HCT116 (cell line): ENCODE measurements around the gene RAD51D.

ENCODE experiments used
- CTCF ChIP-seq, 3 experiments: fragments of 200-600 bp in 1 of 3; sonication (generic) in 1 of 3; IDR thresholded peaks in 2 of 3; conservative IDR thresholded peaks in 1 of 3; 2 replicates each; pipeline ENCODE4 v1.5.1; 2012 to 2017; ENCODE audit warnings: low read depth in 2 of 3, low read length in 2 of 3, antibody characterized with exemption in 1 of 3, borderline replicate concordance in 1 of 3, control low read depth in 1 of 3, mild to moderate bottlenecking in 1 of 3, mixed read lengths in 1 of 3, mixed run types in 1 of 3, moderate library complexity in 1 of 3; ENCODE audit not compliant: insufficient read depth in 1 of 3
- POLR2A ChIP-seq: IDR thresholded peaks from 2 replicates; pipeline ENCODE4 v1.7.0; 2011; ENCODE audit warnings: borderline replicate concordance; ENCODE audit not compliant: insufficient read depth, insufficient read length; ENCODE audit errors: extremely low read depth
- RAD21 ChIP-seq: IDR thresholded peaks from 2 replicates; pipeline ENCODE4 v1.6.1; 2012; ENCODE audit warnings: low read depth, mild to moderate bottlenecking
- REST ChIP-seq: IDR thresholded peaks from 2 replicates; pipeline ENCODE4 v1.6.1; 2012; ENCODE audit warnings: low read depth
- TCF7L2 ChIP-seq: IDR thresholded peaks from 2 replicates; pipeline ENCODE4 v1.7.0; 2011; ENCODE audit warnings: borderline replicate concordance, inconsistent platforms; ENCODE audit not compliant: insufficient read depth, insufficient read length; ENCODE audit errors: extremely low read depth

- TF ChIP-seq RAD21 (no peak), TCF7L2 (no peak), REST (no peak), POLR2A (no peak), CTCF (IDR thresholded peaks at IDR 0.05 in 2 of 3, conservative IDR thresholded peaks at IDR 0.05 in 1 of 3; ENCODE audit: borderline replicate concordance in 1 of 3, insufficient read depth in 1 of 3, low read depth in 2 of 3, low read length in 2 of 3) (no peak)
Measured at GRCh38 chr17:35132816-35133550, 13.3 kb upstream of the RAD51D start.
